PC-3 (cell line): ENCODE data around the gene NHS.

ENCODE experiments used
- EZH2 ChIP-seq: fragments of 300-600 bp; sonication (generic); IDR thresholded peaks from one replicate; pipeline ENCODE4 v1.6.1; 2017; ENCODE audit warnings: antibody characterized with exemption, mild to moderate bottlenecking, low read length; ENCODE audit not compliant: unreplicated experiment
- TF ChIP-seq, protein P1 (sequence below): fragments of 300-600 bp; sonication (generic); conservative IDR thresholded peaks from 2 replicates; pipeline ENCODE4 v1.5.1; 2017; ENCODE audit warnings: antibody characterized with exemption, low read depth, mild to moderate bottlenecking, low read length

DNA sequence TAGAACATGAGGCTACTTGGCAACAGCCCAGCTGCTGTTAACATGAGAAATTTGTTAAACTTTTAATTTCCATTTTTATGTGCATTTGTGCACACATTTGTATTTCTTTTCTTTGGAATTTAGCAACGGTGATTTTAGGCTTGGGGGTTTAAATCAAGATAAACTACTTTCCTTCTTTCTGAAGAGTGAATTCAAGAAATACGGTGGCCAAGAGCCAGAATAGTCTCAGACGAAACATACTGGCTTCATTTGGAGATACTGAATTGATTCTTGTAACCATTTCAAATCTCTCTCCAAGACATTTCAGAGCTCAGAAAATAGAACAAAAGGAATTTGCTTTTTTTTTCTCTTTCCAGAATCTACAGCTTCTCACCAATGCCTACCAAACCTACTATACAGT is 228.2 kb downstream of the NHS start:
- TF ChIP-seq, protein P1, sequence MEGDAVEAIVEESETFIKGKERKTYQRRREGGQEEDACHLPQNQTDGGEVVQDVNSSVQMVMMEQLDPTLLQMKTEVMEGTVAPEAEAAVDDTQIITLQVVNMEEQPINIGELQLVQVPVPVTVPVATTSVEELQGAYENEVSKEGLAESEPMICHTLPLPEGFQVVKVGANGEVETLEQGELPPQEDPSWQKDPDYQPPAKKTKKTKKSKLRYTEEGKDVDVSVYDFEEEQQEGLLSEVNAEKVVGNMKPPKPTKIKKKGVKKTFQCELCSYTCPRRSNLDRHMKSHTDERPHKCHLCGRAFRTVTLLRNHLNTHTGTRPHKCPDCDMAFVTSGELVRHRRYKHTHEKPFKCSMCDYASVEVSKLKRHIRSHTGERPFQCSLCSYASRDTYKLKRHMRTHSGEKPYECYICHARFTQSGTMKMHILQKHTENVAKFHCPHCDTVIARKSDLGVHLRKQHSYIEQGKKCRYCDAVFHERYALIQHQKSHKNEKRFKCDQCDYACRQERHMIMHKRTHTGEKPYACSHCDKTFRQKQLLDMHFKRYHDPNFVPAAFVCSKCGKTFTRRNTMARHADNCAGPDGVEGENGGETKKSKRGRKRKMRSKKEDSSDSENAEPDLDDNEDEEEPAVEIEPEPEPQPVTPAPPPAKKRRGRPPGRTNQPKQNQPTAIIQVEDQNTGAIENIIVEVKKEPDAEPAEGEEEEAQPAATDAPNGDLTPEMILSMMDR = no peak
- TF ChIP-seq EZH2 = no peak
